NOMO-1 treated with dmso at 0.1 percent for 144 hours (cell line): ENCODE results near the gene CDKAL1.

Source experiments
- DNase-seq: peaks from one replicate; lab custom pipeline; 2025; ENCODE audit not compliant: unreplicated experiment; lab: John Stamatoyannopoulos, UW

The CDKAL1 gene

DNA sequence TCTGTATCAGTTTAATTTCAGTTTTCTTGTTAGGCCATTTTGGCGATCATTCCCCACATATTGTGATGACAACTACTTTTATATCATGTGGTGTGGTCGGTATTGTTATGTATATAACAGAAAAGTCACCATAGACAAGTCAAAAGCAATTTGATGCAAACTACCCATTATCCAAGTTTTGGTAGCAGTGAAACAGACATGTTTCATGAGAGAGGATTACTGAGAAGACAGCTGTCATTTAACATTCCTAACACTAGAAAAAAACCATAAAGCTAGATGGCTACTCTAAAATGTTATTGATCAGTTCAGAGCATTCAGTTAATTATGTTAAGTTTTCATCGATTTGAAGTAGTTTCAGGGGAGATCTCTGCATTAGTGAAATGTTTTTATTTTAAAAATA, 597.1 kb downstream of the CDKAL1 start:
- no peak for DNase-seq

DNA sequence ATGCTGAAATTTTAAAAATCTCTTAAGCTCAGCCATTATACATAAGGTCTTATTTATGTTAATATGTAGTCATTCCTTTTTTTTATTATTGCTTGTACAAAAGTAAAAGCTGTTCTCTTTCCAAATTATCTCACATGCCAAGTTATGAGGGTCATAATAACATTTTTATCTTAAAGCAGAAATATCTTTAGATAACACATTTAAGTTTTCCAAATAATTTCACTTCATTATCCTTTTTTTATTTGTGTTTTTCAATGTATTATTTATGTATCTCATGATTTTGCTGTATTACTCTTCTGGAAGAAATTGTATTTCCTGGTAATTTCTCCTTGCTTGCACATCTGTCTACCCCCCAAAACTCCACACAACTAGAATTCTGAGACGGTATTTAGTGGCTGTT, 598.2 kb downstream of the CDKAL1 start:
- no peak for DNase-seq

DNA sequence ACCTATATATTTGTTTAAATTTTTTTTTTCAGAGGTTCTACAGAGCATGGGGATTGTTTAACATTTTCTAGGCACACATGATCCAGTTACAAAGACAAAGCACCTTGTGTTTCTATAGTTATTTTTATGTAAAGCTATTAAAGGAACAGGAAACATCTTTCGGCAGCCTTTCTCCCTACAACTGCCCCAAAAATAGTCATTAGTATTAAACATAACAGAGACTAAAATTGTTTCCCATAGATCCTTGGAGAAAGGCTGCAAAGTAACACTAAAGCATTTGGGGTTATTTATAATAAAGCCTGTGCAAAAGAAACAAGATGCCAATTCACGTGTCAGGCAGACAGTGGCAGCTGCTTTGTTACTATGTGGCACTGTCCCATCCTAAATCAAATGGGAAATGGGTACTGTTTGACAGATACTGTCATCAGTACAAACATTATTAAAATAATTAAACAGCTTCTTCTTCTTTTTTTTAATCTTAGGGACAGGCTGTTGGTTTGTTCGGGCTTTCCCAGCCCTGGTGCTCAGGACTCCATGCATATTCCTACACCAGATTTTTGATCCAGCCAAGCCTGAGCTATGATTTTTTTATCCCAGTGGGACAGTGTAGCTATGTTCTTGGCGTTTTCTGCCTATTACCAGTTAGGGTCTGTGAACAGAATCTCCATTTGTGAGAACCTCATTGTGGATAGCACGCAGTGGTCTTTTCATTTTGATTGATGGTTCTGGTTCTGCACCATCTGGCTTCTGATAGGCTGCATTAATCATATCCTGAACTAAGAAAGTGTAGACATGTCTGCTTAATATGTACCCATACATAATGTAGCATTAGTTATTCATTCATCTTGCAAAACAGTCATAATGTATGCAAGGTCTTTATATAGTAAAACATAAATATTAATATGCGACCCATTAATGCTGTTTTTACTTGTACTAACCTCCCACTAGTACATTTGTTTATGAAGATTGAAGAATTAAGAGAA, 598.9 kb downstream of the CDKAL1 start:
- no peak for DNase-seq

DNA sequence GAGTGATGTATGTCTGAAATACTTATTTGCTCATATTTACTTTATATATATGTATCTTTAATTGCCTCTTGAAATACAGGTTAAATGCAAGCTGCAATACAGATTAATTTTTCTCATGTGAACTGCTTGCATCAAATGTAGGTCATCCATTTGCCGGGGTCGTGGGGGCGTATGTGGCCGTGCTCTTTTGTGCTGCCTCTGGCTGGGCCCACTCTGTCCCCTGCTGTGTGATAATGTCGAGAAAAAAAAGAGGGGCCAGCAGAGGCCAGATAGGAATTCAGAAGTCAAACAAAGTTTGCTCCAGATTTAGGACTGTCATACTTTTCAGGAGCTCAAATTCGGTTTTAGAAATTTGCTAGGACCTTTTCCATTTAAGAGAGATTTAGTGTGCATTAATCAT, 599.6 kb downstream of the CDKAL1 start:
- DNase-seq = no peak

DNA sequence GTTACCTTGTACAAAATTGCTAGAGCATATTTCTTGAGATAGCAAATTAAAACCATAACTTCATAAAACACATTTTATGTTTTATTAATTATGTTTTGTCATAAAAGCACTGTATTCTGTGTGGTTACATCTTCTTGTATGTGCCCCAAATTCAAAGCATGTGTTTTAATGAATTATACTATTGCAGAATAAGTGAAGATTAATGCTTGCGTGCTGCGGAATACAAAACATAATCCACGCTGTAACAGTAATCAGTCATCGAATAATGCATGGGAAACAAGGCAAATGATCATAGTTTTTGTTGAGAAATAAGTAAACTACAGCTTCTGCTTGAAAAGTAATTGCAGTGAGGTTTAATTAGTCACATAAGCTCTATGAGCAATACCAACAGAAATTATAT, 600.1 kb downstream of the CDKAL1 start:
- DNase-seq = no peak

DNA sequence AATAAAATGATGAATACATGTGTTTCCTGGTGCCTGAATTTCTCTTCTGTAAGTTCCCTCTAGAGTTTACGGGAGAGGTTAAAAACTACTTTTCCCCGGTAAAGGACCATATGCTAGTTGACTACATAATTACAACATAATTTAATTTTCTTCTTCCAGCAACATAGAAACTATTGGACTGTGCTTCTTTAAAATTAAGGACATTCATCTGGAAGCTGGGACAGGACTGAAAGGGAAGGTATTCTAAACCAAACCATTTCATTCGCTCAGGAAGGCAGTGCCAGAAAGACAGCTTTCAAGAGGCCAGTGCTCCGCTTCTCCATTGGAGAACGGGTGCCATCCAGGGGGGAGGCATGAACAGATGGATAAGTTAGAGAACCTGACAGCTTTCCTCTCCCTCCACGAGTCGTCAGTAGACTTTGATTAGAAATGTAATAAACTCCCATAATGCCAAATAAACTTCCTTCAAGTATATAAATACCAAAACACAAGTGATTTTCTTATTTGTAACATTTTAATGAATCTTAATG, 601.3 kb downstream of the CDKAL1 start:
- DNase-seq = no peak

DNA sequence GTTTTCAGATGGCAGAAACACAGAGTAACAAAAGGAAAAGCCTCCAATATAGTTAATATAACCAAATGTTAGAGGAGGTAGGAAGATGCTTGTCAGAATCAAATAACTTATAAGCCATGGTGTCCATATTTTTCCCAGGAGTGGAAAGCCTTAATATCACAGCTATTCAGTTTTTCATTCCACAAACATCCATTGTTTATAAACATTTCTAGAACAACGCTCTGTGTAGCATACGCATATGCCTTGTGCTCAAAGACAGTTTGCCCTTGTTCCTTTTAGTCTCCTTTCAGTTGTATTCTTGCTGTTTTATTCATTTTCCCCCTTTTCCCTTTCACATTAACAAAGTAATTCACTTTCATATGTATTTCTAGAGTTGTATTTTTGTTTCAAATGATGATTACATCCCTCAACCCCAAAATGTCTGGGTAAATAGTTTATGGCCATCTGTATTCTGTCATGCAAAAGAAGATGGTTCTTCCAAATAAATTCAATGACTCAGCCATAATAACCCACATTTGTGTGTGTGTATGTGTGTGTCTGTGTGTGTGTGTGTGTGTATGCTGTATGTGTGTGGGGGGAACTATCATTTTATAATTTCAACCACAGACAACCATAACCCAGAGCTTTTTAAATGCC, 603.6 kb downstream of the CDKAL1 start:
- no peak for DNase-seq

DNA sequence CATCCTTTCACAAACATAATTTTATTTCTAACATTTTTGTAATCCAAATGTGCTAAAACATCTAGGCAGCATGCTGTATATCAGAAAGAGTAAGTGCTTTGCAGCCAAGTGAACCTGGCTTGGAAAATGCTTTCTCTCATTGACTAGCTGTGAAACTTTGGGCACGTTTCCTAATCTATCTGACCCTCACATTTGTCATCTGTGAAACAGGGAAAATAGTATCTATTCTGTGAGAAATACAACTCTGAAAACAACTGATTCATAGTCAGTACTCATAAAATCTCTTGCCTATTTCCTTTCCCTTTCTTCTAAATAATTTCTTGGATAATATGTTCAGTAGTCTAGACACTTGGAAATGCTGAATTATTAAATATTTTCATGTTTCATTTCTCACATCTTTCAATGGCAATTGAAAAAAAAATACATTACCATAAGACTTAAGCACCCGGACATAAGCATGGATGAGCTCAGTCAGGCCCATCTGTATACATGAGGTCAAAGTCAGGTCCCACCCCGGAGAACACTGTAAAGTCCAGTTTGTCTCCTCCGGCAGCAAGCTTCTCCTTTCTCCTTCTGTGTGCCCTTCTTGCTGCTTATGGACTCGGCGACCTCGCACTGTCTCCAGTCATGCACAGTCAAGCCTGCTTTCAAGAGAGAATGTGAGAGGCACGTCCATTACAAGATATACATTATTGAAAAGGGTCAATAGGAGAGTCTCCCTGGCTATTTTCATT, 604.2 kb downstream of the CDKAL1 start:
- no peak for DNase-seq

DNA sequence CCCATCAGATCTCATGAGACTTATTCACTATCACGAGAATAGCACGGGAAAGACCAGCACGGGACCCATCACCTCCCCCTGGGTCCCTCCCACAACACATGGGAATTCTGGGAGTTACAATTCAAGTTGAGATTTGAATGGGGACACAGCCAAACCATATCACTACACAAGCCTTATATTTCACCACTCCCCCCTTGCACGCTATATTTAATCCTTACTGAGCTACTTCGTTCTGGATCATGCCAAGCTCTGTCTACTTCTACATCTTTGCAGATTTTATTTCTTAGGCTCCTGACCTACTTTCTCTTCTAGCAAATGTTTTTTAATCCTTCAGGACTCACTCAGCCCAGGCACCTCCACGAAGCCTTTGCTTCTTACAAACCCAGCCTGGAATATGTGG, 606.7 kb downstream of the CDKAL1 start:
- DNase-seq = no peak

DNA sequence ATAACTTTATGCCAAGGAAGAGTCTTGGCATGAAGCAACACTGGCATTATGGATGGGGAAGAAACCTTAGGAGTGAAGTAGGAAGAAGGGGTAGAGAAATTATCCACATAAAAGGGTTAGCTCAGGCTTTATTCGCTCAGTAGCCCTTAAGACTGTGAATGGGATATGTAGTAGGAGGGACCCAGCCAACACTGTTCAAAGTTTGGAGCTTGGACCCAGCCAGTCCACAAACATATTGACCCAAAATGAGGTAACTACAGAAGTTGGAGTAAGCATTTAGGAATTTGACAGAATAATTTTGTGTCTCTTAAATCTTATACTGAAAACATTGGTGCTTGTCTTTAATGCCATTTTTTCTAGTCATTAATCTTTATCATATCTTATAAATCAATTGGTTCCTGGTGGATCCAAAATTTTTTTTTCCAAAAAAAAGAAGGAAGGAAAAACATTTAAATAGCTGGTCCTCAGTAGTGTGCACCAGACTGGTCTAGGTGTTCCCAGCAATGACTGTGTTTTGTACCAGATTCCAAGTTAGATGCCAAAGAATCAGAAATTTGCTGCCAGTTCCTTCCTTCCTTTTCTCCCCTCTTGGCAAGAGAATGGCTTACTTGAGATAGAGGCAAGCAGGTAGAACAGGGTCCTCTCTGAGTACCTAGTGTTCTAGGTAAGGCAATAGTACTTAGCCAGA, 607.5 kb downstream of the CDKAL1 start:
- DNase-seq = no peak

DNA sequence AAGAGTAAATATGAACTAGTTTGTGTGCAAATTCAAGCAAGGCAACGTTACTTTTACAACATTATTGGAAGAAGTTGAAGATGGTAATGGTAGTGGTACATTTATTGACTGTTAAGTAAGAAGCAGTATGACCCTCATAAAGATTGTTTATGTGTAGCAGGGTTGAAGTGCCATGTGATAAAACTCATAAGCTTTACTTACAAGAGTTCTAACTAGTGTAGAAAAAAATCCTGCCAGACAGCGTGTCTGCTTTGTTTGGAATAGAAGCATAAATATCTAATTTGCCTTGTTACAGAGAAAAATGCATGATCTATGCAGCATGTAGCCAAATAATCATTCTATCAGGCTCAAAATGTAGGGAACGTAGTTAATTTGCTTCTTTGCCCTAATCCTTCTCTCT, 608.5 kb downstream of the CDKAL1 start:
- no peak for DNase-seq

DNA sequence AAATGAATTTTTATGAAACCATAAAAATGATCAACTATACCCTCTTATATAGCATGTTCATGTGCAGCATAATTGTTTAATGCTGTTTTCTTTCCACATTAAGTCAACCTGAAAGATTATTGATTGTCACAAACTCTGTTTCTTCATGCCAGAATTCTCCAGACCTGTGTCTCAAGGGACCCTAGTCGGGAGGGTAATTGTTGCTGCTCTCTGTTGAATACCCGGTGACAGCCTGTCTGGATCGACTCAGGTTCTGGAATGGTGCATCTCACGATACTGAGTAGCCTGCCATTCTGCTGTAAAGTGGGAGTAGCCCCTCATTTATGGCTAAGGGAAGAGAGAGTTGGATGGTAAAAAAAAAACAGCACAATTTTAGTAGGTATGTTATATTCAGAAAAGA, 609.4 kb downstream of the CDKAL1 start:
- no peak for DNase-seq

DNA sequence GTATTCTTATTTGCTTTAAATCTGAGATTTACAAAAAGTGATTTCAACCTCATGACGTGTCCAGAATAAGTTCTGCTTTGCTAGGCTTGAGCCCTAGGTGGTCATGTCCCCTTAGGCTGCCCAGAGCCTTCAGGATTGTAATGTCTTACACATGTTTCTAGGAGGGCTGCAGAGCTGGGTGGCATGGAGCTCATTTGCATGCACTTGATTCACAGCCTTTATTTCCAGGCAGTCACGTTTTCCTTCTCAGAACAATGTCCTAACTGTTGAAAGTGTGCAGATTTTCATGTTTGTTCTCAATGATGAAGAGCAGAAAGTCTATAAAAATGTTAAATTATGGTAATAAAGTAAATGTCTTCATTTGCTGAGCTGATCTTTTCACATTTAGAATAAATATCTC, 610.7 kb downstream of the CDKAL1 start:
- DNase-seq = no peak

DNA sequence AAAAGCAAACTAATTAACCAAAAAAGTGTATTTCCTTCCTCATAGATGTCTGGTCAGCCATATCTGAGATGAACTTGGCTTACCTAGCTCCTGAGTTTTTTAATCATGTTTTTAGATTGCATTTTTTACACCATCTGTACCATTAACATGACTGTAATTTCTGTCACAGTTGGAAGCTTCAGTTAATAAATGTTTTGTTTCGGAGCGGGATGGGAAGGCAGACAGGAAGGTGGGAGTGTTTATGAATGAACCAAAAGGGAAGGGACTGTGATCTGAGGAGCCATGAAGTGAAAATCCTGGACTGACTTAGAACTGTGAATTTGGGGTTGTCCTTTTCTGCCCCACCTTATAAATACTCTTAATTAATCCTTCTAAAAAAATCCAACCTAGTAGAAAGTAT, 613.7 kb downstream of the CDKAL1 start:
- no peak for DNase-seq

DNA sequence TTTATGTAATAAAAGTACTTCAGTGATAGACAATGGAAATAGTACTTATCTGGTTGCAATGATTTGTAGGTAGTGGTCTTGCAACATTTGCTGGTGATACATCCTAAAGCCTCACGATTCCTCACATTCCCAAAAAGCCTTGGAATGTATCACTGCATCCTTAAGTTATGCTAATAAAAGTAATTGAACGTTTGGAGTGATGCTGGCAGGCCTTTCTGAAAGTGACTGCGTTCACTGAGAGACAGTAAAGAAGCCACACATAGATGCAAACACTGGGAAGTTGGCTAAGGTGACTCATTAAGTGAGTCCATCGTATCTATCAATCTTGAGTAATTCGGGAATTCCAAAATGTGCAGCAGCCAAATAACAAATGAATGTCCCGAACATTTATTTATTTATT, 615.2 kb downstream of the CDKAL1 start:
- no peak for DNase-seq

DNA sequence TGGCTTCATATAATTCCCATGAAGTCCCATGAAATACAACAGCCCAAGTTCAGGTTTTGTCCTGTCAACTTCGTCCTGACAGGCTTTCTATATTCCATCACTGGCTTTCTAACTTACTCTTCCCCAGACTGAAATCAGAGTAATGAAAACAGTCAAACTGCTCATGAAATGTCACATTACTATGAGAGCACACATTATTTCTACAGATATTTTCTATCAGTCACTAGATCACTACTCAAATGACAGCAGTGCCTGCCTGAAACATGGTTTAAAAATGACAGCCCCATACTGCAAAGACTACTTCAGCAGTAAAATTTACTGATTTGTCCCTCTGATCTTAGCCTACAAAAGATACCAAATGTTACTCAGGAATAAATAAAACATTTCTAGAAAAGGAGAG, 616.4 kb downstream of the CDKAL1 start:
- no peak for DNase-seq

DNA sequence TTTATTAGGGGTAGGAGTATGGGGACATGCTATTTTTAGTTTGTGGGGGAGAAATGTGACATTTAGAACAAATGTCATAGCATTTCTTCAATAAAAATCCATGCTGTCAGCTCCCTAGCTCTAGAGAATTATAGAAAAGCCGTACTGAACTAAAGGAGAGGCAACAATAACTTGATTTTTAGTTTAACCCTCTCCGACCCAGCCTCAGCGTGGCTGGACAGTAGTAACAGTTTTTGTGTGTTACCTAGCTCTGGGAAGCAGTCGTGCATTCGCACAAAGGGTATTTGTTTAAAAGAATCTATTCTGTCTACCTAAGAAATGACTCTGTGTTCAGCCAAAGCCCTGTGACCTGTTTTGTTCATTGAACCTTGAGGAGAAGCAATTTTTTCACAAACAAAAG, 616.9 kb downstream of the CDKAL1 start:
- no peak for DNase-seq

DNA sequence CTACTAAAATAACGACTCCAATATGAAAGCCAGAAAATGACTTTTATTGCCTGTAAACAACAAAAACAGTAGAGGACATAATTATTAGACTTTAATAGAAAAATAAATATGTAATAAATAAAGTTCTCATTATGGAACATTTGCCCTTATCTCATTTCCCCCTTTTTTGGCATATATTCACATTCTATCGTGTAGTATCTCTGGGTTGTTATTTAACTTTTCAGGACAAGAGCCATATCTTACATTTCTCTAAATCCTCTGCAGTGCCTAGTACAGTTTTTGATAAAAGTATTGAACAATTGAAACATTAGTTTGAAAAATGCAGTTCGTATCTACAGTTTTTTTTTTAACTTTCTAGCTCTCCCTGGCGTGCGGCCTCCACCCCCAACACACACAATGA, 617.3 kb downstream of the CDKAL1 start:
- DNase-seq = no peak

DNA sequence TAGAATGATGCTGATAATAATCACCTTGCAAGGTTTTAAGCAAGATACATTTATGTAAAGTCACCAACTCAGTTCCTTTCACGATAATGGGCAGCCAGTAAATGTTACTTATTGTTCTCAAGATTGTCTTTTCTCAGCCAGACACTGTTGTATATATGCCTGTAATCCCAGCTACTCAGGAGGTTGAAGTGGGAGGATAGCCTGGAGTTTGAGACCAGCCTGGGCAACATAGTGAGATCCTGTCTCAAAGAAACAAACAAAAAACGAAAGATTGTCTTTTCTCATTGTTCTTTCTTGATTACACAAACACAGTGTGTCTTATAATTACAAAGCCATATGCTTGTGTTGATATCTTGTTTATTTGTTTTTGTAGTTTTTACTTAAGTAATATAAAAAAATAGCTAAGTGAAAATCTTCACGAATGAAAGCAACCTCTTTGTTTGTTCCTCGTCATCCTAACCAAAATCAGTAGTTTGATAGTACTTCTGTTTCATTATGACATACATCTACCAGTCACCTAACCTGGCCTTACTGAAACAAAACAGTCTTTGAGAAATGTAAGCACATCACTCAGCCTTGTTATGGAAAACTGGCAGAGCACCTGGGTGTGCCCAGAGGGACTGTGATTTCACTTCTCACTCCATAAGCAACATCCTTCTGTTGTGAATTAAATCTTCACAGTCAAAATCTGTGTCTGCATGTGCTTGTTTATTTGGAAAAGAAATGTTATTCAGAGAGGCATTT, 623.1 kb downstream of the CDKAL1 start:
- no peak for DNase-seq

DNA sequence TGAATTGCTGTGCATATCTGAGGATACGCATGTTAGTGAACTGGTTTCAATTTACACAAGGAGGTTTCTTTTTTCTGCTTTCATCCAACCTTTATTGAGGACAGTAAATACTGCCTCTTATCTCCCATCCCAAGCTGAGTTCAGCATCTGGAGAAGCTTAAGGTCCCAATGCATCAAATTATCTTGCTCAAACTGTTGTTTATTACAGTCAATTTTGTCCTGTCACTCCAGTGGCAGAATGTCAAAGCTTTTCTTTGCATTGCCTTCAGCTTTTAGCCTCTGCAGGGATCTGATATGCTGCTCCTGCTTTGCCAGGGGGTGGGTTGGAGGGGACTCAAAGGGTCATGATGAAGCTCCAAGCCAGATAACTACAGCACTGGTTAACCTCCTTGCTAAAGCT, 623.9 kb downstream of the CDKAL1 start:
- DNase-seq = no peak
